Measurements from ENCODE around the gene UPP2. TPM values are rescaled to one million over a fixed set of nuclear protein-coding genes. Genes with fewer than 3 reads are reported as not detected.

Gene UPP2
- total RNA-seq, 1 donor from 2014 or later: not detected

Other genes starting within 250 kb of the UPP2 start
- 14.6 and 21.2 TPM in 2 replicates for gene ACVR1, start 225.5 kb upstream of the UPP2 start, total RNA-seq